AG04450 (cell line): Measurements from ENCODE around the gene TBCE. TPM values are rescaled to one million over a fixed set of nuclear protein-coding genes. Genes with fewer than 3 reads are reported as not detected.
A peak's percentile ranks its signal among the peaks of the same experiment; 100 is the strongest.
"Not testable (repeated sequence)": the region's sequence is repeated elsewhere in the genome, so short reads cannot be mapped to it uniquely, and the experiment has no call there.

Experiments used
- CTCF ChIA-PET: fragments of 300-600, 350-600 bp; formaldehyde crosslinking; extraction: SDS; loops from one replicate; lab custom pipeline; 2022; ENCODE audit warnings: antibody characterized with exemption, inconsistent platforms; lab: Charles Lee
- POLR2A ChIA-PET: fragments of 350-600 bp; formaldehyde crosslinking; extraction: SDS; loops from one replicate; lab custom pipeline; 2021; ENCODE audit warnings: antibody characterized with exemption, inconsistent platforms; lab: Yijun Ruan, JAX
- DNase-seq: peaks from one replicate; pipeline ENCODE4 v3.0.0-alpha.2; 2011; ENCODE audit warnings: low read depth, low spot score
- H3K27ac ChIP-seq: one replicate; pipeline ENCODE4 v1.5.1; 2012; ENCODE audit warnings: low read depth, low read length, control low read depth
- H3K27me3 ChIP-seq: one replicate; pipeline ENCODE4 v1.6.0; 2012; ENCODE audit warnings: low read length; ENCODE audit not compliant: control insufficient read depth, insufficient read depth
- H3K4me3 ChIP-seq: 2 replicates; pipeline ENCODE4 v1.5.1; 2011; ENCODE audit warnings: mild to moderate bottlenecking, low read depth, low read length, control low read depth
- H3K9me3 ChIP-seq: 2 replicates; pipeline ENCODE4 v1.5.1; 2012; ENCODE audit warnings: low read length; ENCODE audit not compliant: control insufficient read depth, insufficient read depth
- polyA plus RNA-seq: library from polyadenylated mRNA; depleted of rRNA; stranded (reverse); fragments of >200 nt; gene quantifications from 2 replicates; pipeline ENCODE4 v1.2.3, GENCODE V29; 2011
- TF ChIP-seq, protein P1 (sequence below): IDR thresholded peaks from 2 replicates; pipeline ENCODE4 v1.5.1; 2011; ENCODE audit warnings: low read depth, low read length, control low read depth, inconsistent platforms

The TBCE gene
- polyA plus RNA-seq, 1 experiment, result 36.5 TPM

DNA sequence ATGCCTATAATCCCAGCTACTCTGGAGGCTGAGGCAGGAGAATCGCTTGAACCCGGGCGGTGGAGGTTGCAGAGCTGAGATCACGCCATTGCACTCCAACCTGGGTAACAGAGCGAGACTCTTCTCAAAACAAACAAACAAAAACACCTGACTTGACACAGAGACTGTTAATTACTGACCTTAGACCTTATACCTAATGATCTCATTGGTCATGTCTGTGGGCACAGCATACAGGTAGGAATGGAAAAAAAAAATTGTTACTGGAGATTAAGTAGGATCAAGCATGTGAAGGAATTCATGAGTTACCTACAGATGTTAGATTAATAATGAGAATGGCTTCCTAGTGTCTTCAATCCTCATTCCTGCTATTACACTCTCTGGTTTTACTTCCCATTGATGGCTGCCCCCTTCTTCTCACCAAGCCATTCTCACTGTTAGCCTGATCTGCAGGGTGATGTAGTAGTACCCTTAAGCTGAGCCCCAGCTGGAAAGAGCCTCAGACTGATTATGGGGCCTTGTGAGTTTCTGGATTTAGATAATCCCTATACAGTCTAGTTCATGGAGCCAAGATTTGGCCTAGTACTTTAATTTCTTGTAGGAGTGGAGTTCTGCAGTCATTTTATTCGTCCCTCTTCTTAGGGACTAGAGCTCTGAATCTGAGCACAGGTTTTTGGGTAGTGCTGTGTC is 8.8 kb downstream of the TBCE start:
- TF ChIP-seq, protein P1, sequence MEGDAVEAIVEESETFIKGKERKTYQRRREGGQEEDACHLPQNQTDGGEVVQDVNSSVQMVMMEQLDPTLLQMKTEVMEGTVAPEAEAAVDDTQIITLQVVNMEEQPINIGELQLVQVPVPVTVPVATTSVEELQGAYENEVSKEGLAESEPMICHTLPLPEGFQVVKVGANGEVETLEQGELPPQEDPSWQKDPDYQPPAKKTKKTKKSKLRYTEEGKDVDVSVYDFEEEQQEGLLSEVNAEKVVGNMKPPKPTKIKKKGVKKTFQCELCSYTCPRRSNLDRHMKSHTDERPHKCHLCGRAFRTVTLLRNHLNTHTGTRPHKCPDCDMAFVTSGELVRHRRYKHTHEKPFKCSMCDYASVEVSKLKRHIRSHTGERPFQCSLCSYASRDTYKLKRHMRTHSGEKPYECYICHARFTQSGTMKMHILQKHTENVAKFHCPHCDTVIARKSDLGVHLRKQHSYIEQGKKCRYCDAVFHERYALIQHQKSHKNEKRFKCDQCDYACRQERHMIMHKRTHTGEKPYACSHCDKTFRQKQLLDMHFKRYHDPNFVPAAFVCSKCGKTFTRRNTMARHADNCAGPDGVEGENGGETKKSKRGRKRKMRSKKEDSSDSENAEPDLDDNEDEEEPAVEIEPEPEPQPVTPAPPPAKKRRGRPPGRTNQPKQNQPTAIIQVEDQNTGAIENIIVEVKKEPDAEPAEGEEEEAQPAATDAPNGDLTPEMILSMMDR, result no peak
- DNase-seq, result no peak
- ChIA-PET CTCF (interaction anchor here (0.6 kb wide), 1 partner anchor 37 kb away, joined by 6 read pairs; no protein-coding TSS in a partner anchor), POLR2A (no interaction called here)
- H3K9me3 ChIP-seq, result no peaks in the 10 kb centered on the region
- H3K4me3 ChIP-seq, result no peak overlapping the region
- H3K27me3 ChIP-seq, result no peaks in the 10 kb centered on the region
- no peak overlapping the region for H3K27ac ChIP-seq

DNA sequence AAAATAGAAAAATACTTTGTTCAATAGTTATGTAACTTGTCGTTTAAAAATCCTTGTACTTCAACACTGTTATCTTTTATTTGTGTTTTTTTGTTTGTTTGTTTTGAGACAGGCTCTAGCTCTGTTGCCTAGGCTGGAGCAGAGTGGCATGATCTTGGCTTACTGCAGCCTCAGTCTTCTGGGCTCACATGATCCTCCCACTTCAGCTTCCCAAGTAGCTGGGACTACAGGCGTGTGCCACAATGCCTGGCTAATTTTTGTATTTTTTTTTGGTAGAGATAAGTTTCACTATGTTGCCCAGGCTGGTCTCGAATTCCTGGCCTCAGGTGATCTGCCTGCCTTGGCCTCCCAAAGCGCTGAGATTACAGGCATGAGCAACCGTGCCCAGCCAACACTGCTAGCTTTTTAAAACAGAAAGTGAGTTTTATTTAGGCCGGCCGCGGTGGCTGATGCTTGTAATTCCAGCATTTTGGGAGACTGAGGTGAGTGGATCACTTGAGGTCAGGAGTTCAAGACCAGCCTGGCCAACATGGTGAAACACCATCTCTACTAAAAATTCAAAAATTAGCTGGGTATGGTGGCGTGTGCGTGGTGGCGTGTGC is 11.0 kb downstream of the TBCE start:
- H3K9me3 ChIP-seq, H3K27ac ChIP-seq, H3K4me3 ChIP-seq, POLR2A ChIA-PET, H3K27me3 ChIP-seq, DNase-seq: not testable (repeated sequence)
- CTCF ChIA-PET, result interaction anchor here (1.6 kb wide), 1 partner anchor 37 kb away, joined by 3 read pairs; no protein-coding TSS in a partner anchor

DNA sequence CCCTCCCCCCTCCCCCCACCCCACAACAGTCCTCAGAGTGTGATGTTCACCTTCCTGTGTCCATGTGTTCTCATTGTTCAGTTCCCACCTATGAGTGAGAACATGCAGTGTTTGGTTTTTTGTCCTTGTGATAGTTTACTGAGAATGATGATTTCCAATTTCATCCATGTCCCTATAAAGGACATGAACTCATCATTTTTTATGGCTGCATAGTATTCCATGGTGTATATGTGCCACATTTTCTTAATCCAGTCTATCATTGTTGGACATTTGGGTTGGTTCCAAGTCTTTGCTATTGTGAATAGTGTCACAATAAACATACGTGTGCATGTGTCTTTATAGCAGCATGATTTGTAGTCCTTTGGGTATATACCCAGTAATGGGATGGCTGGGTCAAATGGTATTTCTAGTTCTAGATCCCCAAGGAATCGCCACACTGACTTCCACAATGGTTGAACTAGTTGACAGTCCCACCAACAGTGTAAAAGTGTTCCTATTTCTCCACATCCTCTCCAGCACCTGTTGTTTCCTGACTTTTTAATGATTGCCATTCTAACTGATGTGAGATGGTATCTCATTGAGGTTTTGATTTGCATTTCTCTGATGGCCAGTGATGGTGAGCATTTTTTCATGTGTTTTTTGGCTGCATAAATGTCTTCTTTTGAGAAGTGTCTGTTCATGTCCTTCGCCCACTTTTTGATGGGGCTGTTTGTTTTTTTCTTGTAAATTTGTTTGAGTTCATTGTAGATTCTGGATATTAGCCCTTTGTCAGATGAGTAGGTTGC is 14.9 kb downstream of the TBCE start:
- H3K27ac ChIP-seq, H3K27me3 ChIP-seq, H3K4me3 ChIP-seq, CTCF ChIA-PET, POLR2A ChIA-PET, H3K9me3 ChIP-seq, DNase-seq: not testable (repeated sequence)

DNA sequence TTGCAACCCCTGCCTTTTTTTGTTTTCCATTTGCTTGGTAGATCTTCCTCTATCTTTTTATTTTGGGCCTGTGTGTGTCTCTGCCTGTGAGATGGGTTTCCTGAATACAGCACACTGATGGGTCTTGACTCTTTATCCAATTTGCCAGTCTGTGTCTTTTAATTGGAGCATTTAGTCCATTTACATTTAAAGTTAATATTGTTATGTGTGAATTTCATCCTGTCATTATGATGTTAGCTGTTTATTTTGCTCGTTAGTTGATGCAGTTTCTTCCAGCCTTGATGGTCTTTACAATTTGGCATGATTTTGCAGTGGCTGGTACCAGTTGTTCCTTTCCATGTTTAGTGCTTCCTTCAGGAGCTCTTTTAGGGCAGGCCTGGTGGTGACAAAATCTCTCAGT is 18.4 kb downstream of the TBCE start:
- H3K9me3 ChIP-seq, H3K27me3 ChIP-seq, H3K27ac ChIP-seq, CTCF ChIA-PET, POLR2A ChIA-PET, DNase-seq, H3K4me3 ChIP-seq: not testable (repeated sequence)

GRCh38 chr1:235391874-235392273 is 24.6 kb downstream of the TBCE start:
- H3K9me3 ChIP-seq, result peaks cover 6% of the 10 kb centered on the region
- ChIA-PET POLR2A (no interaction called here), CTCF (interaction anchor here (4.7 kb wide), 1 partner anchor 24 kb away, joined by 35 read pairs; no protein-coding TSS in a partner anchor)
- no peaks in the 10 kb centered on the region for H3K27me3 ChIP-seq
- no peak overlapping the region for H3K4me3 ChIP-seq
- DNase-seq, result no peak
- no peak overlapping the region for H3K27ac ChIP-seq
- TF ChIP-seq, protein P1, result no peak

- no peaks in the 10 kb centered on the region for H3K27me3 ChIP-seq
- no peak overlapping the region for H3K4me3 ChIP-seq
- H3K27ac ChIP-seq, result no peak overlapping the region
- POLR2A ChIA-PET, result interaction anchor here (0.7 kb wide), 2 partner anchors 44 to 217 kb away, joined by 3 to 4 read pairs; no protein-coding TSS in a partner anchor
- TF ChIP-seq, protein P1, result no peak
- DNase-seq, result peak; percentile 51
- CTCF ChIA-PET, result interaction anchor here (1.4 to 2.2 kb wide), 2 partner anchors 18 to 19 kb away, joined by 4 to 16 read pairs; no protein-coding TSS in a partner anchor
- H3K9me3 ChIP-seq, result no peaks in the 10 kb centered on the region
These were observed 30.5 kb downstream of the TBCE start for GRCh38 chr1:235397733-235398132.
